KG1 (cell line): ENCODE results near the gene CTDP1.
"Not testable (repeated sequence)": the region's sequence is repeated elsewhere in the genome, so short reads cannot be mapped to it uniquely, and the experiment has no call there.

Experiments
- DNase-seq: peaks from one replicate; lab custom pipeline; 2025; lab: John Stamatoyannopoulos, UW

CTDP1 gene

DNA sequence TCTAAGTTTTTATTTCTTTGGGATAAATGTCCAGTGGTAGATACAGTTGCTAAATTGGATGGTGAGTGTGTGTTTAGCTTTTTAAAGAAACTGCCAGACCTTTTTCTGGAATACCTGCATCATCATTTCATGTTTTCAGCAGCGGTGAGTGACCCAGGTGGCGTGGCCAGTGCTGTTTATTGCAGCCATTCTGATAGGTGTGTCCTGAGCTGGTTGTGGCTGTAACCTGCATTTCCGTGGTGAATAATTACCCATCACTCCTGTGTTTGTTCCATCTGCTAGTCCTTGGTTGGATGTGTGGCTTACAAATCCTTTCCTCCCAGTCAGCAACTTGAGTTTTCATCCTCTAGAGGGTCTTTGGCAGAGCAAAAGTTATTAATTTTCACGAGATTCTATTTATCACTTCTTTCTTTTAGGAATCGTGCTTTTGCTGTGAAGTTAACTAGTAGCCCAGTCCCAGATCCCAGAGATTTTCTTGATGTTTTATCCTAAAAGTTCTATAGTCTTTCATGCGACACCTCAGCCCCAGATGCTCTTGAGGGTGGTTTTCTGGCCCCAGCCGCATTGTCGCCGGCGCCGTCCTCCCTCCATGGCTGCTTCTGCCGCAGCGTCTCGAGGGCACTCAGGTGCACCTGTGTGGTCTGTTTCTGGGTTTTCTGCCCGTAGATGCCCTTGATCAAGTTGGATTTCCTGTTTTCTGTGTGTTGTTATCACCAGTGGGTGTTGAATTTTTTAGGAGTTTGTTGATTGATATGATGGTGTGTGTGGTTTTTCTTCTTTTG, 44.9 kb downstream of the CTDP1 start:
- no peak for DNase-seq

GRCh38 chr18:79725486-79725885, 45.9 kb downstream of the CTDP1 start:
- DNase-seq = no peak

DNA sequence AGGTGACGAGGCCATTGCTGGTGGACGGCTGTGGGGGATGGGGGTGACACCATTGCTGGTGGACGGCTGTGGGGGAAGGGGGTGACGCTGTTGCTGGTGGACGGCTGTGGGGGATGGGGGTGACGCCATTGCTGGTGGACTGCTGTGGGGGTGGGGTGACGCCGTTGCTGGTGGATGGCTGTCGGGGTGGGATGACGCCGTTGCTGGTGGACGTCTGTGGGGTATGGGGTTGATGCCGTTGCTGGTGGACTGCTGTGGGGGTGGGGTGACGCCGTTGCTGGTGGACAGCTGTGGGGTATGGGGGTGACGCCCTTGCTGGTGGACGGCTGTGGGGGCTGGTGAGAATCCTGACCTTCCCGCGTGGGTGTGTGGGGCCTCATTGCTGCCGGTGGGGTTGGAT, 47.1 kb downstream of the CTDP1 start:
- DNase-seq = no peak

DNA sequence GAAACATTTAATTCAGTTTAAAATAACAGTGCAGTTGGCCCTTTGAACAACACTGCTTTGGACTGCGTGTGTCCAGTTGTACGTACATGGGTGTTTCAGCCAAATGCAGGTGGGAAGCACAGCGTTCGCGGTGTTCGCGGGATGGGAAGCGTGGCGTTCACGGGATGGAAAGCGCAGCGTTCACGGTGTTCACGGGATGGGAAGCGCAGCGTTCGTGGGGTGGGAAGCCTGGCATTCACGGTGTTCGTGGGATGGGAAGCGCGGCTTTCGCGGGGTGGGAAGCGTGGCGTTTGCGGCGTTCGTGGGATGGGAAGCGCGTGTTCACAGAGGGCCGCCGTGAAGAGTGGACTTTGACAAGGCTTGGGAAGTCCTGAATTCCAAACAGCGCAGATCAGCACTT, 47.6 kb downstream of the CTDP1 start:
- DNase-seq = no peak

- no peak for DNase-seq
Observed at GRCh38 chr18:79728931-79729586, 49.5 kb downstream of the CTDP1 start.

DNA sequence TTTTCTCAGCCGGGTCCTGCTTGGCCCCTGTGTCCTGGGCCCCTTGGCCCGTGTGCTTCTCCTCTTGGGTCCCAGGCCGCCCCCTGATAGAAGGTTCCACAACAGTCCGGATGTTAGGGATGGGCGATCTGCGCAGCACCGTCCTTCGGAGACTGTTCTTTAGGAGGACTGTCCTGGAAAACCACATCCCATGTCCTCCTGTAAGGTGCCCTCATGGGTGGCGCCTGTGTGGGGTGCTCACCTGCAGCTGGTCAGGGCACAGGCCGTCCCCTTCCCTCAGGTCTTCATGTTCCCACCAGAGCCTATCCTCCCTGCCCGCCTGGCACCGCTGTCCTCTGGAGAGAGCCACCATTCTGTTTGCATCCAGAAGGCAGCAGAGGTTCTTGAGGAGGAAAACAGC, 50.0 kb downstream of the CTDP1 start:
- DNase-seq = no peak

DNA sequence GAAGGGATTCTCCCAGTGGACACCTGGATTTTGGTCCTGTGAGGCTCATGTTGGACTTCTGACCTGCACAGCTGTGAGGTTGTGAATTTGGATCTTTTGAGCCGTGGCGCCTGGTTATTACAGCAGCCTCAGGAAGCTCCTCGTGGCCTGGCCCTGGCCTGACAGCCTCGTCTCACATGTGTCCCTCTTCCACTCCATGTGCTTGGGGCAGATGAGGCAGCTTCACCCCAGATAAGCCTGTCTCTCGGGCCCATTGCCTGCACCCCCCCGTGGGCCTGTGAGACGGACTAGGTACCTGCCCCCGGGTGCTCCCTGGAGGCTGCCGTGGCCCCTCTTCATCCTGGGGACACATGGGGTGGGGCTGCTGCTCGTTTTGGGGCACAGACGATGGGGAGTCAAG, 51.2 kb downstream of the CTDP1 start:
- no peak for DNase-seq

- not testable (repeated sequence) for DNase-seq
Observed at GRCh38 chr18:79731881-79732720, 52.5 kb downstream of the CTDP1 start.

GRCh38 chr18:79732721-79733025, 53.1 kb downstream of the CTDP1 start:
- DNase-seq = no peak

DNA sequence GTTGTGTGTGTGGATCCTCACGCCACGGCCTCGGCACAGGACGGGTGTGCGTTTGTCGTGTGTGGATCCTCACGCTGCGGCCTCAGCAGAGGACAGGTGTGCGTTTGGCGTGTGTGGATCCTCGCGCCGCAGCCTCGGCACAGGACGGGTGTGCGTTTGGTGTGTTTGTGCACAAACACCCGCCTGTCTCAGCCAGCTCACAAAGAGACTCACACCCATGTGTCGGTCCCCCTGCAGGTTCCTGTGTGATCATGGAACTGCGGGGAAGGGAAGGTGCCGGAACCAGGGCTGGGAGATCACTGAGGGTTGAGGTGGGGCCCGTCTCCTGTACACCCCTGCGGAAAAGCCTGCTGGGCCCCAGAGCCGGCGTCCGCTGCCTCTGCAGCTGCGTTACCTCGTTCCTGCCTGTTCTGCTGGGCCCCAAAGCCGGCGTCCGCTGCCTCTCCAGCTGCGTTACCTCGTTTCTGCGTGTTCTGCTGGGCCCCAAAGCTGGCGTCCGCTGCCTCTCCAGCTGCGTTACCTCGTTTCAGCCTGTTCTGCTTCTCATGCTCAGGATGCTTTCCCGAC, 53.6 kb downstream of the CTDP1 start:
- DNase-seq = no peak

GRCh38 chr18:79733986-79734770, 54.6 kb downstream of the CTDP1 start:
- DNase-seq = no peak

- no peak for DNase-seq
Observed at GRCh38 chr18:79735071-79735980, 55.7 kb downstream of the CTDP1 start.

DNA sequence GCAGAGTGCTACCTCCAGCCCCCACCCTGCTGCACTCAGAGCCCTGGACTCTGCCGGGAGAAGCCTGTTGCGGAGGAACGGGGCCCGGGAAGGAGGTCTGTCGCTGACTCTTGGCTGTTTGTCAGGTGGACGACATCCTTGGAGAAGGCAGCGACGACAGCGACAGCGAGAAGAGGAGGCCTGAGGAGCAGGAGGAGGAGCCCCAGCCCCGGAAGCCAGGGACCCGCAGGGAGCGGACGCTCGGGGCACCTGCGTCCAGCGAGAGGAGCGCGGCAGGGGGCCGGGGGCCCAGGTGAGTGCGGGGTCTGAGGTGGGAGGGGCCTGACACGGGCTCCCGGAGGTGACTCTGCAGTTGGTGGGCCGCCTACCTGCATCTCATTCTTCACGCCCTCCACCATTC, 56.6 kb downstream of the CTDP1 start:
- no peak for DNase-seq

DNA sequence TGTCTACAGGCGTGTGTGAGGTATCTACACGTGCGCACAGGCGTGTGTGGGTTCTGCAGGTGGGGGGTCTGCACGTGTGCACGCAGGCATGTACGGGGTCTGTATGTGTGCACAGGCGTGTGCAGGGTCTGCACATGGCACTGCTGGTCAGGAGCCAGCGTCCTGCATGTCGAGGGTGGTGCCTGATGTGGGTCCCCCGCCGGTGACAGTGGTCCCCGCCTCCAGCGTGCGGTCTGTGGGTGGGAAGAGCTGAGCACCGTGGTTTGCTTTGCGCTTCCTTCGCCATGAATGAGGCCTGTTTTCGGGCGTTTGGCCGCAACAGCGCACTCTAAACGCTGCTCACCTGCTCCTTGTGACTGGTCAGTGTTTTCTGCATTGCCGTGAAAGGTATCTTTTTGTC, 57.2 kb downstream of the CTDP1 start:
- no peak for DNase-seq

GRCh38 chr18:79737426-79737825, 57.8 kb downstream of the CTDP1 start:
- no peak for DNase-seq

GRCh38 chr18:79738041-79738461, 58.4 kb downstream of the CTDP1 start:
- no peak for DNase-seq

DNA sequence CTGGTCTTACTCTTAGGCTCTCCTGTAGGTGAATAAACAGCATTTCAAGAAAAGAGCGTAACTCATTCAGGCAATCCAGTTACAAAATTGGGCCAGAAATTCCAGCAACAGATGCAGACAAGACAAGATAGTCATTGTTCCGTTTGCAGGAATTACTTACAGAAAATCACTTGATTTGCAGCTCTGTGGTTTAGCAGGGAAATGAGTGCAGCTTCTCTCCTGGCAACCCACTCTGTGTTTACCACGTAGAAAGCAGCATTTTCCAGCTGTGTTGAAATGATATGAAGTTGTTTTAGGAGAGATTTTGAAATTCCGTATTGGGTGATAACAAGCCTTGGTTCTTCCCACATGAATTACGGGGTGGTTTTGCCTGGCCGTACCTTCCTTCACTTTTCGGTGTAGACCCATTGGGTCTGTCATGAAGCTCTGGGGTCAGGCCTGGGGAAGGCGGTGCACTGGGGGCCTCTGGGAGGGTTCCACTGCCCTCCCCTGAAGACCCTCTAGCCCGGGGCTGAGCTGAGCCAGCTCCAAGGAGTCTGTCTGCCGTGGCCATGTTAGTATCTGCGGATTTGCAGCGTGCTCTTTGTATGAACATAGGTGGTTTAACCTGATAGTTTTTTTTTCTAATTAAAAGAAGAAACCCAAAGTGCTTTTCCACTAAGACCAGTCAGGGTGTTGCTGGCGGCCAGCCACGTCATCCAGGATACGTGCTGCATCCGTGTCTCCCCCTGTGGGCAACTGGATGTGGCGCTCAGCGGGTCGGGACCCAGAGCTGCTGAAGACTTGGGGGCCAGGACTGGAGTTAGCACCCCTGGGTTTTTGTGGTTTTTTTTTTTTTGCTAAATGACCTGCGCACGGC, 59.2 kb downstream of the CTDP1 start:
- no peak for DNase-seq

GRCh38 chr18:79739440-79739778, 59.8 kb downstream of the CTDP1 start:
- DNase-seq = no peak

GRCh38 chr18:79740047-79740446, 60.4 kb downstream of the CTDP1 start:
- DNase-seq = not testable (repeated sequence)
